Panc1 (cell line): ENCODE data around the gene IL17C.

Experiments used
- POLR2AphosphoS5 ChIP-seq: IDR thresholded peaks from 2 replicates; pipeline ENCODE4 v1.6.1; 2012; ENCODE audit warnings: mild to moderate bottlenecking, low read depth, low read length, moderate library complexity
- SIN3A ChIP-seq: IDR thresholded peaks from 2 replicates; pipeline ENCODE4 v1.6.1; 2012; ENCODE audit warnings: low read depth, mild to moderate bottlenecking, low read length, moderate library complexity, borderline replicate concordance; ENCODE audit not compliant: insufficient read depth
- TCF7L2 ChIP-seq: IDR thresholded peaks from 2 replicates; pipeline ENCODE4 v1.6.1; 2011; ENCODE audit warnings: mild to moderate bottlenecking, low read depth, low read length, inconsistent platforms
- TF ChIP-seq, protein P1 (sequence below), 2 experiments: IDR thresholded peaks; 2 replicates each; pipeline ENCODE4 v1.6.1; 2011 to 2012; ENCODE audit warnings: low read depth in 2 of 2, control low read depth in 1 of 2, low read length in 1 of 2, mild to moderate bottlenecking in 1 of 2, moderate library complexity in 1 of 2; ENCODE audit not compliant: insufficient read depth in 1 of 2
- TF ChIP-seq, protein P2 (sequence below): fragments of 450-650 bp; IDR thresholded peaks from 2 replicates; pipeline ENCODE4 v1.5.1; 2017; ENCODE audit warnings: mild to moderate bottlenecking

DNA sequence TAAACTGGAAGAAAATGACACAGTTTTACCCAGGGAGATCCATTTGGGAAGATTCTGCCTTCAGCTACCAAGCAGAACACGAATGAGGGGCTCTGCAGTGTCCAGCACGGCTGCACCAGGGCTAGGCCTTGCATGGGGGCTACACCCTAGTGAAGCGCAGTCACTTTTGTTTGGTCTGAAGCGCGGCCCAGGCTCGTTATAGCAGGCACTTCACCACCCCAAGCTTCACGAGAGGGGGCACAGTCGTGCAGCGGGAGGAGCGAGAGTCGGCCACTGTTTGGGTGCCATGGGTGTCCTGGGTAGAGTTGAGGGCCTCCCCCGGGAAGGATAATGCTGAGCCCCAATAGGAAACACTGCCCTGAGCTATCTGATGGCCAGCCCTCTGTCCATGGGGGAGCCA lies 21.6 kb upstream of the IL17C start:
- TF ChIP-seq, protein P1, sequence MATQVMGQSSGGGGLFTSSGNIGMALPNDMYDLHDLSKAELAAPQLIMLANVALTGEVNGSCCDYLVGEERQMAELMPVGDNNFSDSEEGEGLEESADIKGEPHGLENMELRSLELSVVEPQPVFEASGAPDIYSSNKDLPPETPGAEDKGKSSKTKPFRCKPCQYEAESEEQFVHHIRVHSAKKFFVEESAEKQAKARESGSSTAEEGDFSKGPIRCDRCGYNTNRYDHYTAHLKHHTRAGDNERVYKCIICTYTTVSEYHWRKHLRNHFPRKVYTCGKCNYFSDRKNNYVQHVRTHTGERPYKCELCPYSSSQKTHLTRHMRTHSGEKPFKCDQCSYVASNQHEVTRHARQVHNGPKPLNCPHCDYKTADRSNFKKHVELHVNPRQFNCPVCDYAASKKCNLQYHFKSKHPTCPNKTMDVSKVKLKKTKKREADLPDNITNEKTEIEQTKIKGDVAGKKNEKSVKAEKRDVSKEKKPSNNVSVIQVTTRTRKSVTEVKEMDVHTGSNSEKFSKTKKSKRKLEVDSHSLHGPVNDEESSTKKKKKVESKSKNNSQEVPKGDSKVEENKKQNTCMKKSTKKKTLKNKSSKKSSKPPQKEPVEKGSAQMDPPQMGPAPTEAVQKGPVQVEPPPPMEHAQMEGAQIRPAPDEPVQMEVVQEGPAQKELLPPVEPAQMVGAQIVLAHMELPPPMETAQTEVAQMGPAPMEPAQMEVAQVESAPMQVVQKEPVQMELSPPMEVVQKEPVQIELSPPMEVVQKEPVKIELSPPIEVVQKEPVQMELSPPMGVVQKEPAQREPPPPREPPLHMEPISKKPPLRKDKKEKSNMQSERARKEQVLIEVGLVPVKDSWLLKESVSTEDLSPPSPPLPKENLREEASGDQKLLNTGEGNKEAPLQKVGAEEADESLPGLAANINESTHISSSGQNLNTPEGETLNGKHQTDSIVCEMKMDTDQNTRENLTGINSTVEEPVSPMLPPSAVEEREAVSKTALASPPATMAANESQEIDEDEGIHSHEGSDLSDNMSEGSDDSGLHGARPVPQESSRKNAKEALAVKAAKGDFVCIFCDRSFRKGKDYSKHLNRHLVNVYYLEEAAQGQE (IDR thresholded peaks at IDR 0.05; ENCODE audit: insufficient read depth in 1 of 2, low read depth in 2 of 2, low read length in 1 of 2): no peak
- TF ChIP-seq, protein P2, sequence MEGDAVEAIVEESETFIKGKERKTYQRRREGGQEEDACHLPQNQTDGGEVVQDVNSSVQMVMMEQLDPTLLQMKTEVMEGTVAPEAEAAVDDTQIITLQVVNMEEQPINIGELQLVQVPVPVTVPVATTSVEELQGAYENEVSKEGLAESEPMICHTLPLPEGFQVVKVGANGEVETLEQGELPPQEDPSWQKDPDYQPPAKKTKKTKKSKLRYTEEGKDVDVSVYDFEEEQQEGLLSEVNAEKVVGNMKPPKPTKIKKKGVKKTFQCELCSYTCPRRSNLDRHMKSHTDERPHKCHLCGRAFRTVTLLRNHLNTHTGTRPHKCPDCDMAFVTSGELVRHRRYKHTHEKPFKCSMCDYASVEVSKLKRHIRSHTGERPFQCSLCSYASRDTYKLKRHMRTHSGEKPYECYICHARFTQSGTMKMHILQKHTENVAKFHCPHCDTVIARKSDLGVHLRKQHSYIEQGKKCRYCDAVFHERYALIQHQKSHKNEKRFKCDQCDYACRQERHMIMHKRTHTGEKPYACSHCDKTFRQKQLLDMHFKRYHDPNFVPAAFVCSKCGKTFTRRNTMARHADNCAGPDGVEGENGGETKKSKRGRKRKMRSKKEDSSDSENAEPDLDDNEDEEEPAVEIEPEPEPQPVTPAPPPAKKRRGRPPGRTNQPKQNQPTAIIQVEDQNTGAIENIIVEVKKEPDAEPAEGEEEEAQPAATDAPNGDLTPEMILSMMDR: no peak
- no peak for TF ChIP-seq POLR2AphosphoS5
- TF ChIP-seq TCF7L2: no peak
- TF ChIP-seq SIN3A: no peak
